Keratinocyte (primary cell): ENCODE measurements around the gene PEX10. TPM values are rescaled to one million over a fixed set of nuclear protein-coding genes. Genes with fewer than 3 reads are reported as not detected.

Source experiments
- DNase-seq: peaks from one replicate; pipeline ENCODE4 v3.0.0-alpha.2; 2011; ENCODE audit warnings: low read depth, missing footprints, low spot score
- FAIRE-seq: peaks from 2 replicates; lab custom pipeline; 2011; peaks lifted over from hg19 to GRCh38; lab: Jason Lieb, UNC
- H2AFZ ChIP-seq: 2 replicates; pipeline ENCODE4 v1.6.0; 2012; ENCODE audit warnings: low read length, control low read depth, inconsistent platforms; ENCODE audit not compliant: control insufficient read depth
- H3K27ac ChIP-seq: 2 replicates; pipeline ENCODE4 v1.5.1; 2011; ENCODE audit warnings: low read length; ENCODE audit not compliant: control insufficient read depth, insufficient read depth
- H3K27me3 ChIP-seq: 3 replicates; pipeline ENCODE4 v1.6.0; 2011; ENCODE audit warnings: low read length; ENCODE audit not compliant: control insufficient read depth, insufficient read depth; ENCODE audit errors: extremely low read depth
- H3K36me3 ChIP-seq, 2 experiments: 2 replicates in 1 of 2; 3 replicates in 1 of 2; pipeline ENCODE4 v1.5.1; 2011; ENCODE audit warnings: low read length in 2 of 2, mild to moderate bottlenecking in 1 of 2; ENCODE audit not compliant: control insufficient read depth in 2 of 2, insufficient read depth in 2 of 2; ENCODE audit errors: extremely low read depth in 1 of 2
- H3K4me1 ChIP-seq: 3 replicates; pipeline ENCODE4 v1.5.1; 2011; ENCODE audit warnings: low read length; ENCODE audit not compliant: control insufficient read depth, insufficient read depth; ENCODE audit errors: extremely low read depth
- H3K4me2 ChIP-seq: 3 replicates; pipeline ENCODE4 v1.6.0; 2011; ENCODE audit warnings: low read depth, low read length; ENCODE audit not compliant: control insufficient read depth, insufficient read depth; ENCODE audit errors: extremely low read depth
- H3K4me3 ChIP-seq, 3 experiments: fragments of 200-600 bp in 1 of 3; sonication (generic) in 1 of 3; 2 replicates in 2 of 3; 3 replicates in 1 of 3; pipeline ENCODE4 v1.5.1; 2011 to 2016; ENCODE audit warnings: low read length in 3 of 3, mild to moderate bottlenecking in 3 of 3, control low read depth in 2 of 3, inconsistent platforms in 1 of 3, low read depth in 1 of 3, mixed read lengths in 1 of 3, mixed run types in 1 of 3, moderate library complexity in 1 of 3; ENCODE audit not compliant: control insufficient read depth in 2 of 3, insufficient read depth in 2 of 3; ENCODE audit errors: extremely low read depth in 1 of 3
- H3K79me2 ChIP-seq: 2 replicates; pipeline ENCODE4 v1.6.0; 2012; ENCODE audit warnings: low read length; ENCODE audit not compliant: control insufficient read depth, insufficient read depth
- H3K9ac ChIP-seq: 3 replicates; pipeline ENCODE4 v1.6.0; 2011; ENCODE audit warnings: low read length; ENCODE audit not compliant: control insufficient read depth, insufficient read depth; ENCODE audit errors: extremely low read depth
- H3K9me1 ChIP-seq: 3 replicates; pipeline ENCODE4 v1.6.0; 2011; ENCODE audit warnings: low read length; ENCODE audit not compliant: control insufficient read depth, insufficient read depth; ENCODE audit errors: extremely low read depth
- H3K9me3 ChIP-seq: 2 replicates; pipeline ENCODE4 v1.5.1; 2012; ENCODE audit warnings: low read depth, low read length; ENCODE audit not compliant: control insufficient read depth
- H4K20me1 ChIP-seq: 3 replicates; pipeline ENCODE4 v1.6.0; 2011; ENCODE audit warnings: low read length; ENCODE audit not compliant: control insufficient read depth, insufficient read depth; ENCODE audit errors: extremely low read depth
- CTCF ChIP-seq, 3 experiments: IDR thresholded peaks in 1 of 3; conservative IDR thresholded peaks in 1 of 3; optimal IDR thresholded peaks in 1 of 3; 2 replicates in 2 of 3; 3 replicates in 1 of 3; pipeline versions ENCODE3 to v1.5.1; 2011; ENCODE audit warnings: low read length in 3 of 3, mild to moderate bottlenecking in 3 of 3, moderate library complexity in 2 of 3, control low read depth in 1 of 3, inconsistent platforms in 1 of 3; ENCODE audit not compliant: insufficient read depth in 2 of 3; ENCODE audit errors: extremely low read depth in 1 of 3
- EZH2 ChIP-seq: IDR thresholded peaks from one replicate; pipeline ENCODE4 v1.6.1; 2012; ENCODE audit warnings: inconsistent platforms, mild to moderate bottlenecking, low read length, moderate library complexity
- dilution Hi-C: fragments of 300-500 bp; cut with MboI; formaldehyde crosslinking; loops from one replicate; pipeline ENCODE4 v1.7.0; 2020; ENCODE audit warnings: low sequenced_read_pairs; ENCODE audit not compliant: extremely low pct_ligation_motif_present
- polyA plus RNA-seq, 5 experiments: library from polyadenylated mRNA; depleted of rRNA in 3 of 5; stranded (reverse) in 3 of 5; stranded (forward) in 1 of 5; unstranded in 1 of 5; fragments of >200 nt; gene quantifications; 1 replicate in 1 of 5; 2 replicates in 3 of 5; 3 replicates in 1 of 5; pipeline versions ENCODE4 v1.2.1 to v1.2.3, GENCODE V29; 2011 to 2012; ENCODE audit warnings: missing spikeins in 2 of 5, low read depth in 1 of 5, low replicate concordance in 1 of 5

Gene PEX10
- polyA plus RNA-seq, 1 donor (not counting 4 experiments of a cell fraction or from before 2014, with no cell fraction given): 13.8 TPM

GRCh38 chr1:2445823-2446215 lies 33.5 kb upstream of the PEX10 start:
- no peaks in the 10 kb centered on the region for H3K27me3 ChIP-seq
- peaks cover 41% of the 10 kb centered on the region for H4K20me1 ChIP-seq
- H3K9me1 ChIP-seq: no peaks in the 10 kb centered on the region
- FAIRE-seq: no peak
- DNase-seq: no peak
- H3K27ac ChIP-seq: no peak overlapping the region
- TF ChIP-seq EZH2 (no peak), CTCF (optimal IDR thresholded peaks at IDR 0.05 in 1 of 3, IDR thresholded peaks at IDR 0.05 in 1 of 3, conservative IDR thresholded peaks at IDR 0.05 in 1 of 3; ENCODE audit: extremely low read depth in 1 of 3, insufficient read depth in 2 of 3, low read length in 3 of 3) (no peak)
- H3K4me2 ChIP-seq: no peak overlapping the region
- H3K36me3 ChIP-seq: peaks cover 1 to 20% of the 10 kb centered on the region in 2 experiments
- H3K4me1 ChIP-seq: peaks cover 19% of the 10 kb centered on the region
- peaks cover 87% of the 10 kb centered on the region for H3K79me2 ChIP-seq
- H3K9me3 ChIP-seq: no peaks in the 10 kb centered on the region
- dilution Hi-C loops: no loop called here
- H3K4me3 ChIP-seq: no peak overlapping the region
- H3K9ac ChIP-seq: no peak overlapping the region
- no peak overlapping the region for H2AFZ ChIP-seq

GRCh38 chr1:2445162-2445822 lies 32.9 kb upstream of the PEX10 start:
- no peaks in the 10 kb centered on the region for H3K9me1 ChIP-seq
- no peak for DNase-seq
- dilution Hi-C loops: no loop called here
- H3K9me3 ChIP-seq: no peaks in the 10 kb centered on the region
- H3K9ac ChIP-seq: no peak overlapping the region
- no peak for FAIRE-seq
- no peak overlapping the region for H3K27ac ChIP-seq
- no peak overlapping the region for H3K4me2 ChIP-seq
- no peaks in the 10 kb centered on the region for H3K27me3 ChIP-seq
- peaks cover 17% of the 10 kb centered on the region for H3K4me1 ChIP-seq
- H3K36me3 ChIP-seq: peaks cover 4 to 22% of the 10 kb centered on the region in 2 experiments
- no peak for TF ChIP-seq EZH2
- TF ChIP-seq CTCF (optimal IDR thresholded peaks at IDR 0.05 in 1 of 3, IDR thresholded peaks at IDR 0.05 in 1 of 3, conservative IDR thresholded peaks at IDR 0.05 in 1 of 3; ENCODE audit: extremely low read depth in 1 of 3, insufficient read depth in 2 of 3, low read length in 3 of 3): no peak
- peaks cover 44% of the 10 kb centered on the region for H4K20me1 ChIP-seq
- H3K4me3 ChIP-seq: no peak overlapping the region
- no peak overlapping the region for H2AFZ ChIP-seq
- H3K79me2 ChIP-seq: peaks cover 88% of the 10 kb centered on the region
